Gastrocnemius medialis (tissue), 4 donors: ENCODE data around the gene COX11. TPM values are rescaled to one million over a fixed set of nuclear protein-coding genes. Genes with fewer than 3 reads are reported as not detected.

Source experiments
- ATAC-seq, 2 donors: fragments of 150-250 bp; one replicate each; pipeline ENCODE4 v1.9.1; 2016
- DNase-seq, 2 donors: peaks; one replicate each; pipeline ENCODE4 v3.0.0-alpha.2; 2019
- H3K27ac ChIP-seq, 4 donors: fragments of 200-600 bp; sonication (generic); 1 replicate in 1 of 4; 2 replicates in 3 of 4; pipeline ENCODE4 v1.5.1; 2016 to 2018; ENCODE audit warnings: mild to moderate bottlenecking in 2 of 4, moderate library complexity in 1 of 4
- H3K27me3 ChIP-seq, 3 donors: fragments of 200-600 bp; sonication (generic) in 2 of 3; 1 replicate in 1 of 3; 2 replicates in 2 of 3; pipeline versions ENCODE4 v1.5.1 to v1.6.0; 2016 to 2019; ENCODE audit warnings: mild to moderate bottlenecking in 1 of 3, moderate library complexity in 1 of 3
- H3K36me3 ChIP-seq, 2 donors: fragments of 200-600 bp; sonication (generic) in 1 of 2; one replicate each; pipeline ENCODE4 v1.5.1; 2017 to 2018
- H3K4me1 ChIP-seq, 2 donors: fragments of 200-600 bp; sonication (generic) in 1 of 2; one replicate each; pipeline ENCODE4 v1.5.1; 2016 to 2017; ENCODE audit warnings: mild to moderate bottlenecking in 2 of 2
- H3K4me3 ChIP-seq, 4 donors: fragments of 200-600 bp; sonication (generic) in 3 of 4; 1 replicate in 1 of 4; 2 replicates in 3 of 4; pipeline ENCODE4 v1.5.1; 2016 to 2019; ENCODE audit warnings: mild to moderate bottlenecking in 2 of 4
- H3K9me3 ChIP-seq, 3 donors: fragments of 200-600 bp; sonication (generic) in 2 of 3; 1 replicate in 1 of 3; 2 replicates in 2 of 3; pipeline ENCODE4 v1.5.1; 2016 to 2019
- POLR2A ChIP-seq, 2 donors: fragments of 450-650 bp; IDR thresholded peaks; one replicate each; pipeline ENCODE4 v1.6.1; 2017; ENCODE audit warnings: antibody characterized with exemption in 2 of 2, mild to moderate bottlenecking in 2 of 2, moderate library complexity in 2 of 2
- in situ Hi-C, 4 donors: fragments of 200-750 bp; cut with MboI; loops; one replicate each; pipeline versions ENCODE4 v1.15.0 to v1.8.0; 2017; ENCODE audit warnings: low sequenced_read_pairs in 4 of 4
- intact Hi-C: fragments of 100-400 bp; cut with DNase I; formaldehyde crosslinking; loops from one replicate; pipeline ENCODE4 v1.15.1; 2023; ENCODE audit warnings: low total_unique reads
- total RNA-seq, 4 donors: library from RNA; depleted of rRNA; stranded (reverse); fragments of >200 nt; gene quantifications; one replicate each; pipeline versions ENCODE4 v1.1.0 to v1.2.3, GENCODE V29; 2016
- TF ChIP-seq, protein P1 (sequence below), 5 experiments: fragments of 450-650 bp in 3 of 5; fragments of 200-600 bp in 2 of 5; sonication (generic) in 2 of 5; IDR thresholded peaks in 4 of 5; conservative IDR thresholded peaks in 1 of 5; 1 replicate in 4 of 5; 2 replicates in 1 of 5; pipeline ENCODE4 v1.5.1; 2016 to 2019; ENCODE audit warnings: antibody characterized with exemption in 5 of 5, mild to moderate bottlenecking in 3 of 5, moderate library complexity in 3 of 5

The COX11 gene
- total RNA-seq, 4 donors from 2014 or later, result 36.4 to 77.2 (median 67.6) TPM

DNA sequence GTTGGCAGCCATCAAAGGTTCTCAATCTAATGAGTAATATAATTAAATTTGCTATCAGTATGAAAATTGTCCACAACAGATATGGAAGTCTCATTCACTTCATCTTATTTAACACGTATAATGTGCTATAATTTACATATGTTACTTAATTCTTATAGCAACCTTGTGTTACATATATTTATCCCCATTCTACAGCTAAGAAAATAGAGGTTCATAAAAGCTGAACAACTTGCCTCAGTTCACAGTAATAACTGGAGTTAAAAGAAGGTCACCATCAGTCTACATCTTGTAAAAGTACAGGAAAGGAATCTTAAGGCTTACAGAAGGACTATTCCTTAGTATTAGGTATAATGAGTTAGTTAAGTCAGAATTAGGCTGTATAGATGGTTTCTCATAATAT, 28.0 kb upstream of the COX11 start:
- intact Hi-C loops, result no loop called here
- Histone ChIP-seq H3K4me1 (no peaks in the 10 kb centered on the region), H3K4me3 (no peak overlapping the region), H3K9me3 (no peaks in the 10 kb centered on the region), H3K36me3 (no peaks in the 10 kb centered on the region), H3K27me3 (no peaks in the 10 kb centered on the region), H3K27ac (no peak overlapping the region)
- DNase-seq, result no peak
- in situ Hi-C loops, result loop anchor here (10.0 to 25.0 kb wide), 4 partner anchors 298 to 518 kb away; partner anchors contain the start of gene SMIM36 (in 3 of the 4)
- ATAC-seq, result no peak
- TF ChIP-seq POLR2A (IDR thresholded peaks at IDR 0.05), result no peak
- TF ChIP-seq, protein P1, sequence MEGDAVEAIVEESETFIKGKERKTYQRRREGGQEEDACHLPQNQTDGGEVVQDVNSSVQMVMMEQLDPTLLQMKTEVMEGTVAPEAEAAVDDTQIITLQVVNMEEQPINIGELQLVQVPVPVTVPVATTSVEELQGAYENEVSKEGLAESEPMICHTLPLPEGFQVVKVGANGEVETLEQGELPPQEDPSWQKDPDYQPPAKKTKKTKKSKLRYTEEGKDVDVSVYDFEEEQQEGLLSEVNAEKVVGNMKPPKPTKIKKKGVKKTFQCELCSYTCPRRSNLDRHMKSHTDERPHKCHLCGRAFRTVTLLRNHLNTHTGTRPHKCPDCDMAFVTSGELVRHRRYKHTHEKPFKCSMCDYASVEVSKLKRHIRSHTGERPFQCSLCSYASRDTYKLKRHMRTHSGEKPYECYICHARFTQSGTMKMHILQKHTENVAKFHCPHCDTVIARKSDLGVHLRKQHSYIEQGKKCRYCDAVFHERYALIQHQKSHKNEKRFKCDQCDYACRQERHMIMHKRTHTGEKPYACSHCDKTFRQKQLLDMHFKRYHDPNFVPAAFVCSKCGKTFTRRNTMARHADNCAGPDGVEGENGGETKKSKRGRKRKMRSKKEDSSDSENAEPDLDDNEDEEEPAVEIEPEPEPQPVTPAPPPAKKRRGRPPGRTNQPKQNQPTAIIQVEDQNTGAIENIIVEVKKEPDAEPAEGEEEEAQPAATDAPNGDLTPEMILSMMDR (IDR thresholded peaks at IDR 0.05 in 4 of 5, conservative IDR thresholded peaks at IDR 0.05 in 1 of 5), result no peak

DNA sequence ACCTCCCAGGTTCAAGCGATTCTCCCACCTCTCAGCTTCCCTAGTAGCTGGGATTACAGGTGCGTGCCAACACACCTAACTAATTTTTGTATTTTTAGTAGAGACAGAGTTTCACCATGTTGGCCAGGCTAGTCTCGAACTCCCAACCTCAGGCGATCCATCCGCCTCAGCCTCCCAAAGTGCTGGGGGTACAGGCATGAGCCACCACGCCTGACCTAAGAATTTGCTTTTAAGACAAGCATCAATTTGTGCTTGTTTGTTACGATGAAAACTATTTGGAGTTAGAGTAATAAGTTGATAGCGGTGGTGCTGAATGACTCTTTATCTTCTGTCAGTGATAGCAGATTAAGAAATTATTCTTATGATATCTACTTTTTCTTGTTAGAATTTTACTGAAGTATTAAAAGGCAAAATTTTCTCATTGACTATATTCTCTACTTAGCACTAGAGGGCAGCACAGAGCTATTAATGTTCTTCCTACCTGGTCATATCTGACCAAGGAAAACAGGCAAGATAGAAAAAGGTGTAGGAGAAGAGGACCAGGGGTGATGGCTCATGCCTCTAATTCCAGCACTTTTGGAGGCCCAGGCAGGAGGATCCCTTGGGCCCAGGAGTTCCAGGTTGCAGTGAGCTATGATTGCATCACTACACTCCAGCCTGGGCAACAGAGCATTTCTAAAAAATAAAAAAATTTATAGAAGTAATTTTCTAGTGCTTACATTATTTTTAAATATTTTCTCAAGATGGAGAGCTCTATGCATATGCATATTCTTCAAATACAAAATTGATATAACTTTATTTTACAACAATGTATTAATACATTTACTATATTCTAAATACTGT, 24.6 kb upstream of the COX11 start:
- no peak for TF ChIP-seq POLR2A (IDR thresholded peaks at IDR 0.05)
- TF ChIP-seq, protein P1 (IDR thresholded peaks at IDR 0.05 in 4 of 5, conservative IDR thresholded peaks at IDR 0.05 in 1 of 5), result peak; percentile 37 to 69 (median 56)
- in situ Hi-C loops, result loop anchor here (5.0 to 25.0 kb wide), 6 partner anchors 302 to 522 kb away; partner anchors contain the start of gene SMIM36 (in 3 of the 4)
- intact Hi-C loops, result loop anchor here (1.0 to 2.0 kb wide), 2 partner anchors 302 to 355 kb away; no protein-coding TSS in a partner anchor
- Histone ChIP-seq H3K9me3 (no peaks in the 10 kb centered on the region), H3K27me3 (no peaks in the 10 kb centered on the region), H3K27ac (no peak overlapping the region), H3K36me3 (no peaks in the 10 kb centered on the region), H3K4me1 (no peaks in the 10 kb centered on the region), H3K4me3 (no peak overlapping the region)
- peak; percentile 39 to 69 for ATAC-seq
- DNase-seq, result no peak

DNA sequence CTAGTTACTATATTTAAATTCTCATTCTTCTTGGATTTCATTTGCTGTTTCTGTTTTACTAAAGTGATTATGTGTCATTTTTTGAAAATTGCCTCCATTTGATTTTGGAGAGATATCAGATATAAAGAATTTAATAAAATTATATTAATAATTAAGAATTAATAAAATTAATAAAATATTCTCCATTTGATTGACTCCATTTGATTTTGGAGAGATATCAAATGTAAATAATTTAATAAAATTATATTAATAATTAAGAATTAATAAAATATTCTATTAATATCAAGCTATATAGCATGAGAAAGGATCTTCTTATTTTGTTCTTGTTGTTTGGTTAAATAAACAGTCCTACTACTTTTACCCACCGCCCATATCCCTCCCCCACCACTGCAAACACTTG, 23.1 kb upstream of the COX11 start:
- Histone ChIP-seq H3K36me3 (no peaks in the 10 kb centered on the region), H3K4me3 (no peak overlapping the region), H3K4me1 (no peaks in the 10 kb centered on the region), H3K27me3 (no peaks in the 10 kb centered on the region), H3K9me3 (no peaks in the 10 kb centered on the region), H3K27ac (no peak overlapping the region)
- in situ Hi-C loops, result loop anchor here (5.0 to 25.0 kb wide), 6 partner anchors 303 to 523 kb away; partner anchors contain the start of gene SMIM36 (in 3 of the 4)
- intact Hi-C loops, result no loop called here
- TF ChIP-seq, protein P1 (IDR thresholded peaks at IDR 0.05 in 4 of 5, conservative IDR thresholded peaks at IDR 0.05 in 1 of 5), result no peak
- no peak for TF ChIP-seq POLR2A (IDR thresholded peaks at IDR 0.05)
- DNase-seq, result no peak
- ATAC-seq, result no peak

DNA sequence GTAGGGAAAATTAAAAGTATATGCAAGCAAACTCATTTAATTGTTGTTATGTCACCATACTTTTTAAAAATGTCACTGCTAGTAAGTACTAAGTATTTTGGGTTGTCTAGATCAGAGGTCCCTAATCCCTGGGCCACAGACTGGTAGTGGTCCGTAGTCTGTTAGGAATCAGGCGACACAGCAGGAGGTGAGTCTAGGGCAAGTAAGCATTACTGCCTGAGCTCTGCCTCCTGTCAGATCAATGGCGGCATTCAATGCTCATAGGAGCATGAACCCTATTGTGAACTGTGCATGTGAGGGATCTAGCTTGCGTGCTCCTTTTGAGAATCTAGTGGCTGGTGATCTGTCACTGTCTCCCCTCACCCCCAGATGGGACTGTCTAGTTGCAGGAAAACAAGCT, 21.7 kb upstream of the COX11 start:
- DNase-seq (no peak), ATAC-seq (no peak)
- intact Hi-C loops (no loop called here), in situ Hi-C loops (loop anchor here (5.0 to 25.0 kb wide), 6 partner anchors 305 to 525 kb away; partner anchors contain the start of gene SMIM36 (in 3 of the 4))
- no peaks in the 10 kb centered on the region for H3K4me1 ChIP-seq
- no peaks in the 10 kb centered on the region for H3K36me3 ChIP-seq
- no peaks in the 10 kb centered on the region for H3K27me3 ChIP-seq
- no peak overlapping the region for H3K4me3 ChIP-seq
- no peak overlapping the region for H3K27ac ChIP-seq
- TF ChIP-seq POLR2A (IDR thresholded peaks at IDR 0.05), result no peak
- TF ChIP-seq, protein P1 (IDR thresholded peaks at IDR 0.05 in 4 of 5, conservative IDR thresholded peaks at IDR 0.05 in 1 of 5), result no peak
- no peaks in the 10 kb centered on the region for H3K9me3 ChIP-seq
